ENCODE measurements around the gene BRCA2.

DNA sequence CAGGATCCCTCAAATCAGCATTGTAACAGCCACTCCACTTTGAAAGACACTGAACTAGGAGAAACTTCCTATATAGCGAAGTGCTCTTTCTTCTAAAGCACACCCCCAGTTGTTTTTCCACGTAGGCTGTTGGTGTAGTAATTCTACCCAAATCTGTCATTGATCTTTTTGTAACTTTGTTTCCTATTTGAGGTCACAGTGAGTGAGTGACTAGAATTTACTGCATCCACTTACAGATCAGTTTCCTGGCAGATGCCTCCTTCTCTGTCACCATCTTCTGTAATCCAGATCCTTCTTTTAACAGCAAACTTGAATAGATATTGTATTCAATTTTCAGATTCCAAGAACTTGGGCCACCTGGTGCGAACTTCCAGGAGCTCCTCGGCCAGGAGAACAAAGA lies 15.4 kb upstream of the BRCA2 start:
- TF ChIP-seq, protein P1, sequence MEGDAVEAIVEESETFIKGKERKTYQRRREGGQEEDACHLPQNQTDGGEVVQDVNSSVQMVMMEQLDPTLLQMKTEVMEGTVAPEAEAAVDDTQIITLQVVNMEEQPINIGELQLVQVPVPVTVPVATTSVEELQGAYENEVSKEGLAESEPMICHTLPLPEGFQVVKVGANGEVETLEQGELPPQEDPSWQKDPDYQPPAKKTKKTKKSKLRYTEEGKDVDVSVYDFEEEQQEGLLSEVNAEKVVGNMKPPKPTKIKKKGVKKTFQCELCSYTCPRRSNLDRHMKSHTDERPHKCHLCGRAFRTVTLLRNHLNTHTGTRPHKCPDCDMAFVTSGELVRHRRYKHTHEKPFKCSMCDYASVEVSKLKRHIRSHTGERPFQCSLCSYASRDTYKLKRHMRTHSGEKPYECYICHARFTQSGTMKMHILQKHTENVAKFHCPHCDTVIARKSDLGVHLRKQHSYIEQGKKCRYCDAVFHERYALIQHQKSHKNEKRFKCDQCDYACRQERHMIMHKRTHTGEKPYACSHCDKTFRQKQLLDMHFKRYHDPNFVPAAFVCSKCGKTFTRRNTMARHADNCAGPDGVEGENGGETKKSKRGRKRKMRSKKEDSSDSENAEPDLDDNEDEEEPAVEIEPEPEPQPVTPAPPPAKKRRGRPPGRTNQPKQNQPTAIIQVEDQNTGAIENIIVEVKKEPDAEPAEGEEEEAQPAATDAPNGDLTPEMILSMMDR (IDR thresholded peaks at IDR 0.05), result no peak
- TF ChIP-seq EZH2 (IDR thresholded peaks at IDR 0.05; ENCODE audit: borderline replicate concordance, insufficient read depth, low read depth, low read length, poor library complexity, severe bottlenecking), result no peak

Data from B cell (primary cell).